Measurements from ENCODE around the gene SH3PXD2A.
A peak's percentile ranks its signal among the peaks of the same experiment; 100 is the strongest.

SH3PXD2A gene

DNA sequence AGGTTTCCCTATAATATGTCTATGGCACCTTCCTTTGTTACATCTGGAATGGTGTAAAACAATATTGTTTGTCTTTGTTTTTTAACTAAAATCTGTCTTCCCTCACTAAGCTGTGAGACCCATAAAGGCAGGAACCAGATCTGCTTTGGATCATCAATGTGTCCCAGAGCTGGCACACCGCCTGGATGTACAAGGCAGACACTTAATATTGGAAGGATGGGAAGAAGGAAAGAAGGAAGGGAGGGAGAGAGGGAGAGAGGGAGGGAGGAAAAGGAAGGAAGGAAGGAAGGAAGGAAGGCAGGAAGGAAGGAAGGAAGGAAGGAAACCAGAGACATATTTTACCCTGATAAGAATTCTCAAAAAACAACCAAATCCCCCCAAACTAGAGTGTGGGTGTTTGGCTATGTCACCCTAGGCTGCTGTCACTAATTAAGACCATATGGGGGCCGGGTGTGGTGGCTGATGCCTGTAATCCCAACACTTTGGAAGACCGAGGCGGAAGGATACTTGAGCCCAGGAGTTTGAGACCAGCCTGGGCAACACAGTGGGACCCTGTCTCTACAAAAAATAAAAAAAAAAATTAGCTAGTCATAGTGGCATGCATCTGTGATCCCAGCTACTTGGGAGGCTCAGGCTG, 59.6 kb downstream of the SH3PXD2A start:
- no peak overlapping the region for H3K4me3 ChIP-seq (ENCODE audit: low read depth, low read length)
- TF ChIP-seq, protein P1, sequence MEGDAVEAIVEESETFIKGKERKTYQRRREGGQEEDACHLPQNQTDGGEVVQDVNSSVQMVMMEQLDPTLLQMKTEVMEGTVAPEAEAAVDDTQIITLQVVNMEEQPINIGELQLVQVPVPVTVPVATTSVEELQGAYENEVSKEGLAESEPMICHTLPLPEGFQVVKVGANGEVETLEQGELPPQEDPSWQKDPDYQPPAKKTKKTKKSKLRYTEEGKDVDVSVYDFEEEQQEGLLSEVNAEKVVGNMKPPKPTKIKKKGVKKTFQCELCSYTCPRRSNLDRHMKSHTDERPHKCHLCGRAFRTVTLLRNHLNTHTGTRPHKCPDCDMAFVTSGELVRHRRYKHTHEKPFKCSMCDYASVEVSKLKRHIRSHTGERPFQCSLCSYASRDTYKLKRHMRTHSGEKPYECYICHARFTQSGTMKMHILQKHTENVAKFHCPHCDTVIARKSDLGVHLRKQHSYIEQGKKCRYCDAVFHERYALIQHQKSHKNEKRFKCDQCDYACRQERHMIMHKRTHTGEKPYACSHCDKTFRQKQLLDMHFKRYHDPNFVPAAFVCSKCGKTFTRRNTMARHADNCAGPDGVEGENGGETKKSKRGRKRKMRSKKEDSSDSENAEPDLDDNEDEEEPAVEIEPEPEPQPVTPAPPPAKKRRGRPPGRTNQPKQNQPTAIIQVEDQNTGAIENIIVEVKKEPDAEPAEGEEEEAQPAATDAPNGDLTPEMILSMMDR (IDR thresholded peaks at IDR 0.05; ENCODE audit: control insufficient read depth, extremely low read depth, insufficient read depth): no peak
- no peak for DNase-seq (ENCODE audit: low read depth)

DNA sequence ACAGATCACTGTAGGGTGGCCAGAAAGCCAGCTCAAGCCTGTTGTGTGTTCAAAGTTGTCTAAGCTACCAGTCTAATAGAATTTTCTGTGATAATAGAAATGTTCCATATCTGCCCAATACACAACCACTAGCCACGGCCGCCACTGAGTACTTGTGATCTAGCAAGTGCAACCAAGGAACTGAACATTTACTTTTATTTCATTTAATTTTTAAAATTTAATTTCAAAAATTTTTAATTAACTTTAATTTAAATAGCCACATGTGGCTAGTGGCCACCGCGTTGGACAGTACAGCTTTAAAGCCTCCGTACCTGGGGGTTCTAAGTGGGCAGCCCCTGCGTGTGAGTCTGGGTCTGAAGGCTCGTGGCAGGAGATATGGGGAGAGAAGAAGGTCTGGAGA, 60.4 kb downstream of the SH3PXD2A start:
- DNase-seq (ENCODE audit: low read depth): no peak
- no peak overlapping the region for H3K4me3 ChIP-seq (ENCODE audit: low read depth, low read length)
- TF ChIP-seq, protein P1 (IDR thresholded peaks at IDR 0.05; ENCODE audit: control insufficient read depth, extremely low read depth, insufficient read depth): no peak

DNA sequence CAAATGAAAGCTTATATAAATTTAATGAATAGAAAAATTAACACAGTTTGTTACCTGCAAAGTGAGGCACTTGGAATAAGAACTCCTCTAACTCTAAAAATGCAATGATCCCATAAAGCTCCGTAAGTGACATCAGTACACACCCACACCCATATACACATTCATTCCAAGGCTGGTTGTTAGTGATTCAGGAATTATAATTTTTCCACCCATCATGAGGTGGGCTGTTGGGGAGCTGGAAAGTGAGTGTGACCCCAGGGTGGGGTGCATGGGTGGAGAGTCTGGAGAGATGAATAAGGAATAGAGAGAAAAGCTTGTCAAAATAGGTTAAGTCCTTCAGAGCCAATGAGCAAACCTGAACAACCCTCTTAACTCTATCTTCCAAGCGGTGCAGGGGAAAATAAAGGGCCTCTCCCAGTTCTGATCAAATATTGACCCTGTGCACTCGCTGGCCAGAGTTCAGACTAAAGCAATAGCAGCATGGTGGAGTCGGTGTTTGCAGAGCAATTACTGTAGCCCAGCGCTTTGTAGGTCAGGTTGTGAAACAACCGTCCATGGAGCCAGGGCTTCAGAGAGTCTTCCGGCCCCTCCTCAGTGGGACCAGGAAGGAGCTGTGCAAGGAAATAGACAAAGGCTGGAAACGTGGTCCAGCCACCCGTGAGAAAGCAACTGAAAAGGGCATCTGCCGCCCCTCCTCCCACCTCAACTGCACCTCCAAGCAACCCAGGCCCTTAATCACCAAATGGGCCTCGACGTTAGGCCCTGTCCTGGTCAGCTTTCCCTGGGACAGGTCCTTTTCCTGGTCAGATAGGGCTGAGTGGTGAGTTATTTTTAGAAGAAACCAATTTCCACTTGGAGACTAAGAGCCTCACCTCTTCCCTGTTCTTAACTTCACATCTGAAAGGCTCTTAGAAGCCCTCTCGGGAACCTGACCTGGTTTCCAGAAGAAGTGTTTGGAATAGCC, 61.2 kb downstream of the SH3PXD2A start:
- TF ChIP-seq, protein P1 (IDR thresholded peaks at IDR 0.05; ENCODE audit: control insufficient read depth, extremely low read depth, insufficient read depth): no peak
- DNase-seq (ENCODE audit: low read depth): peak; percentile 93
- H3K4me3 ChIP-seq (ENCODE audit: low read depth, low read length): no peak overlapping the region

DNA sequence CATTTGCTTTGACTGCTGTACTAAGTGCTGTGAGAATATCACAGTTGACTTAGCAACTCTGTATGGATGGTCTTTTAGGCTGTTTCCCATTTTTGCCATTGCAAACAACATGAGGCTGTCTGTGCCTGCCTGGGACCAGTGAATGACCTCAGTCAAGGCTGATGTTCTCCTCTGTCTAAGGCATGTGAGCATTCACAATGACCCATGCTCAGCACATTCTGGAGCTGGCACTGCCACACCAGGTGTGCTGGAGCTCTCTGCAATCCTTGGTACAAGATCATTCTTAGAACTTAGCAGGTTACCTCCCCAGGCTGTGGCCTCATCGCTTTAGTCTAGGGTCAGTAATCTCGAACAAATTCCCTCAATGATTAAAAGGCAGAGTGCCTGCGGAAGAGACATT, 61.9 kb downstream of the SH3PXD2A start:
- no peak overlapping the region for H3K4me3 ChIP-seq (ENCODE audit: low read depth, low read length)
- TF ChIP-seq, protein P1 (IDR thresholded peaks at IDR 0.05; ENCODE audit: control insufficient read depth, extremely low read depth, insufficient read depth): no peak
- DNase-seq (ENCODE audit: low read depth): no peak

DNA sequence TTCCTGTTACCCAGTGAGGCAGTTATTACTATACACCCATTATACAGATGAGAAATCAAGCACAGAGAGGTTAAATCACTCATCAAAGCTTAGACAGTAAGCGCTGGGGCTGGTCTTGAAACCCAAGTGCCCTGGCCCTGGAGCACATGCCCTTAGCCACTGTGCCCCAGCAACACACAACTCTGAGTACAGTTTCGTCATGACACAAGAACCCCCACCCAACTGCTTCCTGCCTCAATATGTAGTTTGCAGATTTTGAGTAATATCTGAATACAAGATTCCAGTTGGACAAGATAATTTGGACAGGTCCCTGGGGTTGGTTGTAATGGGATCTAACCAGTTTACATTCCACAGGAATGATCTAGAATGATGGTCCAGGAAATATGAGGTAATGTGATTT, 62.8 kb downstream of the SH3PXD2A start:
- no peak overlapping the region for H3K4me3 ChIP-seq (ENCODE audit: low read depth, low read length)
- DNase-seq (ENCODE audit: low read depth): peak; percentile 56
- TF ChIP-seq, protein P1 (IDR thresholded peaks at IDR 0.05; ENCODE audit: control insufficient read depth, extremely low read depth, insufficient read depth): no peak

DNA sequence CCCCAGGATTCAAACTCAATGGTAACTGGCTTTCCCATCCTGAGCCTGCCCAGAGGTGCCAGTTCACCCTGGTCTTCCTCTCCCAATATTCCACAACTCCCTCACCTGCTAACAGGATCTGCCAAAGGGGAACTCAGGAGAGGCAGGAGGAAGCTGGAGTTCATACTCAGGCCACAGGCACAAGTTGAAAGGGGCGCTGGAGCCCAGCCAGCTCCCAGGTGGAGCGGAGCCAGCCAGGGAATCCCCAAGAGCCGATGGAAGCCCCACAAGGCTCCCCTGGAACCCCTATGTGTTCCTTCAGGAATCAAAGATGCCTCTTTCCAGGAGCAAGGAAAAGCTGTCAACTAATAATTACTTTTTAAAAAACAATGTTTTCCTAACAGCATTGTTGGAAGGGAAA, 63.5 kb downstream of the SH3PXD2A start:
- DNase-seq (ENCODE audit: low read depth): no peak
- no peak overlapping the region for H3K4me3 ChIP-seq (ENCODE audit: low read depth, low read length)
- TF ChIP-seq, protein P1 (IDR thresholded peaks at IDR 0.05; ENCODE audit: control insufficient read depth, extremely low read depth, insufficient read depth): no peak

All from LNCaP clone FGC (cell line).